Stomach (tissue), 4 donors: ENCODE measurements around the gene OGFRL1.

Experiments
- EP300 ChIP-seq: sonication (generic); formaldehyde crosslinking; IDR thresholded peaks from one replicate; pipeline ENCODE4 v1.6.1; 2017; ENCODE audit warnings: antibody characterized with exemption
- POLR2A ChIP-seq, 4 donors: fragments of 450-650 bp; IDR thresholded peaks; one replicate each; pipeline ENCODE4 v1.6.1; 2016; ENCODE audit warnings: antibody characterized with exemption in 4 of 4, control low read depth in 2 of 4, mild to moderate bottlenecking in 1 of 4, moderate library complexity in 1 of 4
- TF ChIP-seq, protein P1 (sequence below), 7 experiments: fragments of 450-650 bp in 4 of 7; fragments of 200-600 bp in 3 of 7; sonication (generic) in 3 of 7; IDR thresholded peaks; one replicate each; pipeline ENCODE4 v1.5.1; 2016 to 2019; ENCODE audit warnings: antibody characterized with exemption in 7 of 7, control low read depth in 2 of 7, mild to moderate bottlenecking in 1 of 7

DNA sequence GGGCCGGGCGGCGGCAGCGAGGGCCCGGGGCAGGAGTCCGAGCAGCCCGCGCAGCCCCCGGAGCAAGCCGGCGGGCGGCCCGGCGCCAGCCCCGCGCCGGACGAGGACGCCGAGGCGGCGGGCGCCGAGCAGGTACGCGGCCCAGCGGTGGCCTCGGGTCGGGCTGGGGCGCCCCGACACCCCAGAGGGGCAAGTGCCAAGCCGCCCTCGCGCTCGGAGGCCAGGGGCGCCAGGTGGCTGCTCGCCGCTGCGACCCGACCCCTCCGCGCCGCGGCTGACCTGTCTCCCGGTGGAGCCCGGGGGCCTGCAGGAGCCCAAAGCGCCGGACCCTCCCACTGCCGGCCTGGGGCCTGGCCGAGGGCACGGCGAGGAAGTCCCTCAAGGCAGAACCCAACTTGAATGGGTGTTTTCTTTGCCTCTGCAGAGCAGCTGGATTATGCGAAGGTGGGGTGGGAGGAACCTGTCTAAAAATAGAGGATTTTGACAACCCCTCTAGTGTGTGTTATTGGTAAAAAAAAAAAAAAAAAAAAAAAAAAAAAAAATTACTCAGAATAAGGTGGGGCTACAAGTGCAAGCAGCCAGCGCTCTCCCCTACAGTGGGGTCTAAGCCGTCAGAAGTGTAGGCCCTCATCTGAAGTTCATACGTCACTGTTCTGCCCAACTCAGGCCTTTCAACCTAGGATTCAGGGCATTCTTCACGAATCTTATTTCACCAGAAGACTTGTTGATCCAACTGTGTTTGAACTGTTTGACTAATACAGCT, 609 bp downstream of the OGFRL1 start:
- TF ChIP-seq EP300, result no peak
- TF ChIP-seq, protein P1, sequence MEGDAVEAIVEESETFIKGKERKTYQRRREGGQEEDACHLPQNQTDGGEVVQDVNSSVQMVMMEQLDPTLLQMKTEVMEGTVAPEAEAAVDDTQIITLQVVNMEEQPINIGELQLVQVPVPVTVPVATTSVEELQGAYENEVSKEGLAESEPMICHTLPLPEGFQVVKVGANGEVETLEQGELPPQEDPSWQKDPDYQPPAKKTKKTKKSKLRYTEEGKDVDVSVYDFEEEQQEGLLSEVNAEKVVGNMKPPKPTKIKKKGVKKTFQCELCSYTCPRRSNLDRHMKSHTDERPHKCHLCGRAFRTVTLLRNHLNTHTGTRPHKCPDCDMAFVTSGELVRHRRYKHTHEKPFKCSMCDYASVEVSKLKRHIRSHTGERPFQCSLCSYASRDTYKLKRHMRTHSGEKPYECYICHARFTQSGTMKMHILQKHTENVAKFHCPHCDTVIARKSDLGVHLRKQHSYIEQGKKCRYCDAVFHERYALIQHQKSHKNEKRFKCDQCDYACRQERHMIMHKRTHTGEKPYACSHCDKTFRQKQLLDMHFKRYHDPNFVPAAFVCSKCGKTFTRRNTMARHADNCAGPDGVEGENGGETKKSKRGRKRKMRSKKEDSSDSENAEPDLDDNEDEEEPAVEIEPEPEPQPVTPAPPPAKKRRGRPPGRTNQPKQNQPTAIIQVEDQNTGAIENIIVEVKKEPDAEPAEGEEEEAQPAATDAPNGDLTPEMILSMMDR (IDR thresholded peaks at IDR 0.05), result no peak
- TF ChIP-seq POLR2A (IDR thresholded peaks at IDR 0.05), result no peak
